Measurements from ENCODE around the gene KPNA3.
"Not testable (repeated sequence)": the region's sequence is repeated elsewhere in the genome, so short reads cannot be mapped to it uniquely, and the experiment has no call there.

KPNA3 gene

DNA sequence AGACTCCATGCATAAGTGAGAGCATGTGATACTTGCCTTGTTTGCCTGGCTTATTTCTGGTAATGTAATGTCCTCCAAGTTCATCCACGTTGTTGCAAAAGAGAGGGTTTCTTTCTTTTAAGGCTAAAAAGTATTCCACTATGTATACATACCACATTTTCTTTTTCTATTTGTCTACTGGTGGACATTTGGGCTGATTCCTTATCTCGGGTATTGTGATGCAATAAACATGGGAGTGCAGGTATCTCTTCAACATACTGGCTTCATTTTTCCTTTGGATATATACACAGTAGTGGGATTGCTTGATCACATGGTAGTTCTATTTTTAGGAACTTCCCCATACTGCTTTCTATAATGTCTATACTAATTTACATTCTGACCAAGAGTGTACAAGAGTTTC is 51.6 kb downstream of the KPNA3 start:
- no peak for DNase-seq

DNA sequence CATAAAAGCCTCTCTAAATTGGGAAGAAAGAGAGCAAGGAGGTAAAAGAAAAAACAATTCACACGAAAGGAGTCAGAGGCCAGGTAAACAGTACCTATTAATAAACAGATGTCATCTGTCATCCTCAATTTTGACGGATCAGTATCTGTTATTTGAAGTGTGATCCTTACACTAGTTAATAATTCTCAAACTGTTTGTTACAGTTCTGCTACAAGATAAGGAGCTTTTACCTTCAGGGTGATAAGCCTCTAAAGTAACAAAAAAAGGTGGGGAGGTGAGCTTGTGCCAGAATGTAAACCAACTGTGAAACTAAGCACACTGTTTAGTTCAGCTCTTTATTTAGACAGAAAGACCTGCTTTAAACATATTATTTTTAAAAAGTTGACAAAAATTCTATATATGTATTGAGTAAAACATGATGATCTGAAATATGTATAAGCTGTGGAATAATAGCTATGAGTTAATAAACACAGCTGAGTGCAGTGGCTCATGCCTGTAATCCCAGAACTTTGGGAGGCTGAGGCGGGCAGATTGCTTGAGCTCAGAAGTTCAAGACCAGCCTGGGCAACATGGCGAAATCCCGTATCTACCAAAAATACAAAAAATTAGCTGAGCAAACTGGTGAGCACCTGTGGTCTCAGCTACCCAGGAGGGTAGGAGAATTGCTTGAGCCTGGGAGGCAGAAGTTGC is 52.8 kb downstream of the KPNA3 start:
- DNase-seq: no peak

DNA sequence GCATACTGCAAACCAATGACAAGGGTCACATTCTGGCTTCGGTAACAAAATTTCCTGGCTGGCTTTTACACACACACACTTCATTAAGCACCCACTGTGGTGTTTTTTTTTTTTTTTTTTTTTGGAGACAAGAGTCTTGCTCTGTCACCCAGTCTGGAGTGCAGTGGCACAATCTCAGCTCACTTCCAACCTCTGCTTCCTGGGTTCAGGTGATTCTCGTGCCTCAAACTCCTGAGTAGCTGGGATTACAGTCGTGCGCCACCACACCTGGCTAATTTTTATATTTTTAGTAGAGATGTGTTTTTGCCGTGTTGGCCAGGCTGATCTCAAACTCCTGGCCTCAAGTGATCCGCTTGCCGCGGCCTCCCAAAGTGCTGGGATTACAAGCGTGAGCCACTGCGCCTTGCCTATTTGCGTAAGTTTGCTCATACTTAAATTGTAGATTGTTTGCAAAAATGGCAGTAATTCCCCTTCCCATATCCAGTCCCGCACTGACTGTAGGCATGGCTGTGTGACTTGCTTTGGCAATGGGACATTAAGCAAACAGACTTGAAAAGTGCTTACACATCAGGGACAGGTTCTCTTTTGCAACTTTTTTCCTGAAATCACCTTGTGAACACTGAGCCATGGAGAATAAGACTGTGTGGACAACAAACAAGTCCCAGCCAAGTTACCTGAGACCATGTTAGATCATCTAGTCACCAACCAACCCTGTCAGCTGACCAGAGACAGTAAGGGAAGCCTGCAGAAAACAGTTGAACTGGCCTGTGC is 59.1 kb downstream of the KPNA3 start:
- no peak for DNase-seq

DNA sequence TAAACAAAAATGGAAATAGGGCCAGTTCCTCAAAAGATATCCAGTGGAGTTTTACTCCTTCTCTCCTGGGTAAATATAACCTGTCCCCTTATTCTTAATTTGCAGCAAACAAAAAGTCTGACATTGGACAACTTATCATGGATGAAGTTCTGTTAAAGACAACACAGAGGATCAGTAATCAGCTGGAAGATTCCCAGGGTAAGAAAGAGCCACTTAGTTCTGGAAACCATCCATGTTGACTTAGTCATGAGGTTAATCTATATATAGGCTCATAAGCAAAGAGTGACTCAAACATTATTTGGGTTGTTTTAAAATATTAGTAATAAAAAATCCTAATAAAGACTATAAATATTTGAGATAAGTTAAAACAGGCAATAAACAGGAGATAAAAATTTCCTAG is 60.7 kb downstream of the KPNA3 start:
- no peak for DNase-seq

DNA sequence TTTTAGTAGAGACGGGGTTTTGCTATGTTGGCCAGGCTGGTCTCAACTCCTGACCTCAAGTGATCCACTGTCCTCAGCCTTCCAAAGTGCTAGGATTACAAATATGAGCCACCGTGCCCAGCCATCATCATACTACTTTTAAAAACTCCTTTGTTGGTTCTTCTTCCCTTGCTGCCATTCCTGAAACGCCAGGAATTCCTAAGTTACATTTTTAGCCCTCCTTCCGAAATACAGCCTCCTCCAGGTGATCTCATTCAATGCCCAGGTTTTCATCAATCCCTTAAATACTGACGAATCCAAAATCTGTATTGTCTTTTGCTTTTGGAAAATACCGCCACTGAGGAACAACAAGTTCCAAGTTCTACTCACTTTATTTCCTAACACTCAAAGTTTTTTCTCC is 75.9 kb downstream of the KPNA3 start:
- no peak for DNase-seq

DNA sequence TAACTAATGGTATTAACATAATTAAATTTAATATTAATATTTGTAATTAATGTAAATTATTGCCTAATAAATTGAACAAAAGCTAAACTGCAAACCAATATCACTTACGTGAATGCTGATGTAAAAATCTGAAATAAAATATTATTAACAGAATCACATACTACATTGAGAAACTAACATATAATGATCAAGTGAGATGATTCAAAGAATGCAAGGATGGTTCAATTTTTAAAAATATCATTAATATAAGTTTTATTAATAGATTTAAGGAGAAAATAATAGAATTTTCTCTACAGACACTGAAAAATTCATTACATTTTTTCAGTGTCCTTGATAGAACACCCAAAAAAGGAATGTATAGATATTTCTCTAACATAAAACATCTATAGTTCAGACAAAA is 77.7 kb downstream of the KPNA3 start:
- DNase-seq: no peak

DNA sequence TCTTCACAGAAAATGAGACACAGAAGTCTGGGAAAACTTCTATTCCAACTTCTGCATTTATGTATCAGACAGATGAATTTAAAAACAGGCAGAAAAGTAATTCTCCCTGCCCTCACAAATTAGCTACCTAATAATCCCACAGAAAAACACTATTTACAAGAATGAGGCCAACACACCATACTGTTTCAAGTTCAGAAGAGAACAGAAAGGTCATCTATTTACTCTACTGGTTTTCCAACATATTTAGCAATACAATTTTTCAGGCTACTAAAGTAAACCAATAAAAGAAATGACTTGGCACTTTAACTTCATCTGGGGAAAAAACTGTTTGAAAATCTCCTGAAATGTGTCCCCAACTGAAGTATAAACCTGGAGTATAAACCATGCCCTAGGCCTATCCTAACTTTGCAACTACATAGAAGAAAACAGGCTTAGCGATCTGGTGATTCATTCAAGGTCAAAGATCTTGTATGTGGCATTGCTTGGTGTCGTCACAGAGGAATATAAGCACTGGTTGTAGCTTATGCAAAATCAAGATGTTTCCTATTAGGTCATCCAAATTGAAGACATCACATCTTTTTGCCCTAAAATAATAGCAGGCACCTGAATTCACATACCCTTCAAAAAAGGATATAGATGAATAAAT is 81.1 kb downstream of the KPNA3 start:
- DNase-seq: no peak

DNA sequence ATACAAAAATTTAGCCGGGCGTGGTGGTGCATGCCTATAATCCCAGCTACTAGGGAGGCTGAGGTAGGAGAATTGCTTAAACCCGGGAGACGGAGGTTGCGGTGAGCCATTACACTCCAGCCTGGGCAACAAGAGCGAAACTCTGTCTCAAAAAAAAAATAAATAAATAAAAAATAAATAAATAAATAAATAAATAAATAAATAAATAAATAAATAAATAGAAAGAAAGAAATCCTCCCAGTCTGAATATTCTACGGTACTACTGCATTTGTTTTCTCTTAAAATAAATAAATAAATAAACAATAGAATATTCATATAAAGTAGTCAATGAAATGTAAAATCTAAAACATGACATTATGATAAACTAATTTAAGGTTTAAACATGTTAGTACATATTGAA is 88.2 kb downstream of the KPNA3 start:
- not testable (repeated sequence) for DNase-seq

DNA sequence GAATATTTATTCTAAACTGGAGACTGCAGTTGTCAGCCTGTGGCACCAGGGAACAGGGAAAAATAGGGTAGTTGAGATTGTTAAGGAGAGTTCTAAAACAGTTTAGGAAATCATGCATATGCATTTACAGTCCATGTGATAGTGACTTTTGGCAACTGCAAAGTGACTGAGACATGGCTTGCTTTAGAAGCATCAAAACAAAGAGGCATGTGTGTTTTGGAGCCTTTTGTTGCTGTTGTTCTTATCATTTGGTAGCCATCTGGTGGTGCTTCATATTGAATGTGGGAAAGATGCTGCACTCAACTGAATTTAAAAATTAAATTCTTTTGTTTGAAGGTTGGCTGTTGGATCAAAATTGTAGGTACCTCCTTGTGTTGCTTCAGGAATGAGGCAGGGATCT is 91.0 kb downstream of the KPNA3 start:
- no peak for DNase-seq

DNA sequence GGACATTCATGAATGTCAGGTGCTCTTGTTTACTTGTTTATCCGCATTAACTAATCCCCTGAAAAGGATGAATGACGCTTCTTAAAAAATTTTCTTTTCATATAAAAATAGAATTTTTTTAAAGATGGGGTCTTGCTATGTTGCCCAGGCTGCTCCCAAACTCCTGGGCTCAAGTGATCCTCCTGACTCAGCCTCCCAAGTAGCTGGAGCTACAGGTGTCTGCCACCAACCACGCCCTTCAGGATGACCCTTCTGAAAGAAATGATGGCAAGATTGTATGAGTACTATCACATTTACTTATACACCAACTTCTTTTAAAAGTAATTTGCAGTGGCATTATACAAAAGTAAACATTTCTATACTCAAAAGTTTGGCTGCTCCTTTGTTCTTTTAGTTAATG is 95.0 kb downstream of the KPNA3 start:
- no peak for DNase-seq

DNA sequence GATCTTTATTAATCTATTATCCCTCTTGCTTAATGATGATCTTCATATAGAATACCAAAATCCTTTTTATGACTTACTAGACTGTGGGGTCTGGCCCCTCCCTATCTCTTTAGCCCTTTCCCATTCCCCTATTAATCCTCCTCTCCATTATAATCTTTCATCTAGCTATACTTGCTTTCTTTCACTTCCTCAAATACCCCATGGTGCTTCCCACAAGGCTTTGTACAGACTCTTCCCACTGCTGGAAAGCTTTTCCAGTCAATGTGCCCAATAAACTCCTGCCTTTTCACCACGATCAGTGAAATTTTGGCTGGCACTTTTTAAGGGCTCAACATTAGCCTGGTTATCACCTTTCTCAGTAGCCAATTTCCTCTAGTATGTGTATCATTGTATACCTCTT is 98.0 kb downstream of the KPNA3 start:
- DNase-seq: no peak

DNA sequence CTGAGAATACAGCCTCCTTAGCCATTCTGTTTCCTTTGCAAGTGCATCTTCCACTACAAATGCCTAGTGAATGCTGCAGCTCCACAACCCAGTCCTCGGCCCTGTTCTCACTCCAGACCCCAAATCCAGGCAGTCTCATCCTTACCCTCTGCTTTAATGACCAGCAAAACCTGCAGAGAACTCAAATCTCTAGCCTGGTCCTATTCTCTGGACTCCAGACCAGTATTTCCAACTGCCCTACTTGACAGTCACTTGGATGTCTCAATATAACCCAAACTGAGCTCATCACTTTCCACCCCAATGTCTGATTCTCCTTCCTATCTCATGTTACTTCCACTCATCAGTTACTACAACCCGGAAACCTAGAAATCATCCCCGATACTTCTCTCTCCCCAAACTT is 98.6 kb downstream of the KPNA3 start:
- no peak for DNase-seq

DNA sequence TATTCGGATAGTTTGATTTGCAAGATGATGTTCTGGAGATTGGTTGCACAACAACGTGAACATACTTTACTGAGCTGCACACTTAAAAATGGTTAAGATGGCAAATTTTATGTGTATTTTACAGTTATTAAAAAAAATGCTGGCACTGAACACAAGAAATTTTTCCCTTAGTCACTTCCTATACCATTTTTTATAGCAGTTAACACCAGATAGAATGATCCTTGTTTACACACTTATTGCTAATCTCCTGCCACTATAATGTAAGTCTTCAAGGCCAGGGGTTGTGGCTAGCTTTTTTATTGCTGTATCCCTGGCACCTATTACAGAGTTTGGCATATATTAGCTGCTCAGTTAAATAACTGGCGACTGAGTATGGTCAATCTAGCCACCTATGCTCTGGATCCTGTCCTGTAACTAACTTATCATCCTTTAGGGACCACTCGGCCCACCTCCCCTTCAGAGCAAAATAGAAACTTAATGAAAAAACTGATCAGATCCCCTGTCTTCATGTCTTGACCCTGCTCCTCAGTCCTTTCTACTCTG is 99.2 kb downstream of the KPNA3 start:
- no peak for DNase-seq

DNA sequence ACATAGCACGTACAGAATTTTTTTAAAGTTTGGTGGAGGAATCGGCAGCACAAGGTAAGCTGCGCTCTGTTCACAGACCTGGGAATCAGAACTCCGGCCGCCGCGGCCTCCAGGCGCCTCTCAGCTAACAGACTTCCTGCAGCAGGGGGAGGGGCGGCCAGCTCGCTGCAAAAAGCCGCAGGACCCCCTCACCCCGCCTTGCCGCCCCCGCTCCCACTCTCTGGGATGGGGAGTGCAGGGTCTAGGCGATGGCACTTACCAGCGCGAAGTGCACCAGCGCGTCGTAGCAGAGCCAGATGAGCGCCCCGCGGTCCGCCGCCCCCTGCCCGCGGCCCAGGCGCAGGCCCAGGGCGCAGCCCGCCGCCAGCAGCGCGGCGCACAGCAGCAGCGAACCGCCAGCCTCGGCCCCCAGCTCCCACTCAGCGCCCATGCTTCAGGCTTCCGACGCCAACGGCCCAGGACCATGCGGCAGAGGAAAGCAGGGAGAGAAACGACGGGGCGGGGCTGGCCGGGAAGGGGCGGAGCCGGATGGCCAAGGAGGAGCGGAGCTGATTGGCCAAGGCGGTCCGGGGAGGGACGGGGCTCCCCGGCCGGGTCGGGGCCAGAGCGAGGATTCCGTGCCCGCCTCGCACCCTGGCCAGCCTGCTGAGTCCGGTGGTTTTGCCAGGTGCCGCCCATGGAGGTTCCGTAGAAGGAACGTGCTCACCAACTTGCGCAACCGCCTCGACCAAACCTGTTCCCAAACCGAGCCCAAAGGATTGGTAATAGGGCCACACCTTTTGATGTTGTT is 101.3 kb downstream of the KPNA3 start, which contains the start of gene EBPL:
TSS of gene EBPL (minus strand) at position 492 of the 790 bp plus-strand sequence. CDS start at position 430, 62 bp downstream.
- DNase-seq: peak; percentile 84

DNA sequence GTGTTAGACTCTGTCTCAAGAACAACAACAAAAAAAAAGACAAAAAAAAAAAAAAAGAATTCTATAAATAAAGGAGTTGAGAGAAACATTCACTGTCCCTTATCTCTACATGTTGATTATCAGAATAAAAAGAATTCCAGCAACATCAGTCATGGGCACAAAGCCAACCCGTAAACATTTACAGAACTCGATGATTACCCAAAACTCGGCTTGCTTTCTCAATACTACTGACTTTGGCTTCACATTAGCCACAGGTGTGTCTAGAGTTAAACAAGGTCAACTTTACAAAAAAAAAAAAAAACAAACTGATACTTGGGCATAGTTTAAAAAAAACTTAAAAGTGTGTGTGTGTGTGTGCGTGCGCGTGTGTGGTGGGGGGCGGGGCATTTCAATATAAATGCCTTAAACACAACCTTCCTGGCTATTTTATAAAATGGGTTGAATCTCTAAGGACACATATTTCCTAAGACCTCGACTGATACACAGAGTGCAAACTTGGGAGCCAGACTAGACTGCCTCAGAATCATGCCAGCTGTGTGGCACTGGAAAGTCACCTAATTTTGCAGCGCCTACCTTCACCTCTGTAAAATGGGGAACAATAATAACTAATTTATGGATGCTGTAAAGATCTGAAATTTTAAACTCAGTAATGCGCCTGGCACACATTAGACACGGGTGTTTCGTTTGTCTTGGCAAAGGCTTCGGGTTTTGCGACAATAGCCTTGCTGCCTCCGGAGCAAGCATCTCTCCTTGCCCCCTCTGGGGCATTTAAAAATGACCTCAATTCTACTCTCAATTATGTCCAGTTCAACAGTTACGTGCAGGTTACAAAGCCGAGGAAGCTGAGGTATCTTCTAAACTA is 102.1 kb downstream of the KPNA3 start:
- peak; percentile 43 for DNase-seq

DNA sequence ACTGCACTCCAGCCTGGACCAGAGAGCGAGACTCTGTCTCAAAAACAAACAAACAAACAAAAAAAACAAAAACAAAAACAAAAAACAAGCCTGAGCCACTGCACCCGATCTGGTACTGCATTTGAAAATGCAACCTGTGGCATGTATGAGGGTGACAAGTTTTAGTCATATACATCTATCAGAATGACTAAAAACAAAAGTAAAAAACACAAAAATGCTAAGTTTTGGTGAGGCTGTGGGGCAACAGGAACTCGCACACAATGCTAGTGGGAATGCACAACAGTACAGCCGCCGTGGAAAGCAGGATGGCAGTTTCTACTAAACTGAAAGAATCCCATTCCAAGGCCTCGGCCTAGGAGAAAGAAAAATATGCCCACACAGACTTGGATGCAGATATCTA is 109.0 kb downstream of the KPNA3 start:
- no peak for DNase-seq

DNA sequence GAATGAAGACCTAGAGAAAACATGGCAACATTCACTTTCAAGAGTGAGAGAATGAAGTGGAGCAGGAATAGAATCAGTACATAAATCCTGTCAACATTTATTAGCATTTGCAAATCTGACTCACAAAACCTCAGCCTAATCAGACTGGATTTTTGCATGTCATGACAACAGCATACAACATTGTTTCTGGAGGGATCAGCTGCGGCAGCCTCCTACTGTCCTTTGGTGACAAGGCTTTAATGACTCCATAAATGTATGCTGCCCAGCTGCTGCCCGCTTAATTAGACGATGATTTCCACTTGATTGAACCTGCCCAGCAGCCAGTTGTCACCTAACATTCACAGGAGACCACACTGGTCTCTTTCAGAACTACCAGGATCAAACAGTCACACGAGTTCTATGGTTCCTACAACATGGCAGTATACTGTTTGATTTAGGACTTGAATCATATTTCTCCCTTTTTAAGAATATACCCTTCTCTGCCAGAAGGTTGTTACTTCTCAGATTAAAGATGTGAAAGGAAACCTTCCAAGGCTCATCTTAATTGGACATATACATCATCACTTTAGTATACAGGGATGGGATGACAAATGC is 110.5 kb downstream of the KPNA3 start:
- DNase-seq: no peak

DNA sequence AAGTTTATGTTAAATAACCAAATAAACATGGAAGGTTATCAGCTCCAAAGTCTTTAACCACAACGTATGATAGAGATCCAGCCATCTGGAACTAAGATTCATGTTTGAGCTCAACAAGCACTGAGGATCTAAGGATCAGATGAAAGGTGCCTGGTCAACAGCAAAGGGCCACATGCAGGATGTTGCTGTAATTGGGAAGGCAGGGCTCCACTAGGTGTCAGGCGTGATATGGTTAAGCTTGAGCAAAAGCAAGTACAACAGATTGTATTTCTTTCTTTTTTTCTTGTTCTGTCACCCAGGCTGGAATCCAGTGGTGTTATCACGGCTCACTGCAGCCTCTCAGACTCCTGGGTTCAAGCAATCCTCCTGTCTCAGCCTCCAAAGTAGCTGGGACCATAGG is 113.2 kb downstream of the KPNA3 start:
- no peak for DNase-seq

DNA sequence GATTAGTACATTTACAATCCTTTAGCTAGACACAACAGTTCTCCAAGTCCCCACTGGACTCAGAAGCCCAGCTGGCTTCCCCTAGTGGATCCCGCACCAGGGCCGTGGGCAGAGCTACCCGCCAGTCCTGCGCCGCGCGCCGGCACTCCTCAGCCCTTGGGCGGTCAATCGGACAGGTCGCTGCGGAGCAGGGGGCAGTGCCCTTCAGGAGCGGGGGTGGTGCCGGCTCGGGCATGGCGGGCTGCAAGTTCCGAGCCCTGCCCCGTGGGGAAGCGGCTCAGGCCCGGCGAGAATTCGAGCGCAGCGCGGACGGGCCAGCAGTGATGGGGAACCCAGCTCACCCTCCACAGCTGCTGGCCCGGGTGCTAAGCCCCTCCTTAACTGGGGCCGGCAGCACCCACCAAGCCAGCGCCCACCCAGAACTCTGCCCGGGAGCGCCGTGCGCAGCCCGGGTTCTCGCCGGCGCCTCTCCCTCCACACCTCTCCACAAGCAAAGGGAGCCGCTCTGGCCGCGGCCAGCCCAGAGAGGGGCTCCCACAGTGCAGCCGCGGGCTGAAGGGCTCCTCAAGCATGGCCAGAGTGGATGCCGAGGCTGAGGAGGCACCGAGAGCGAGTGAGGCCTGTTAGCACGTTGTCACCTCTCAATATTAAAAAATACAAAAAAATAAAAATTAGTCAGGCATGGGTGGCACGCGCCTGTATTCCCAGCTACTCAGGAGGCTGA is 114.1 kb downstream of the KPNA3 start:
- DNase-seq: no peak

DNA sequence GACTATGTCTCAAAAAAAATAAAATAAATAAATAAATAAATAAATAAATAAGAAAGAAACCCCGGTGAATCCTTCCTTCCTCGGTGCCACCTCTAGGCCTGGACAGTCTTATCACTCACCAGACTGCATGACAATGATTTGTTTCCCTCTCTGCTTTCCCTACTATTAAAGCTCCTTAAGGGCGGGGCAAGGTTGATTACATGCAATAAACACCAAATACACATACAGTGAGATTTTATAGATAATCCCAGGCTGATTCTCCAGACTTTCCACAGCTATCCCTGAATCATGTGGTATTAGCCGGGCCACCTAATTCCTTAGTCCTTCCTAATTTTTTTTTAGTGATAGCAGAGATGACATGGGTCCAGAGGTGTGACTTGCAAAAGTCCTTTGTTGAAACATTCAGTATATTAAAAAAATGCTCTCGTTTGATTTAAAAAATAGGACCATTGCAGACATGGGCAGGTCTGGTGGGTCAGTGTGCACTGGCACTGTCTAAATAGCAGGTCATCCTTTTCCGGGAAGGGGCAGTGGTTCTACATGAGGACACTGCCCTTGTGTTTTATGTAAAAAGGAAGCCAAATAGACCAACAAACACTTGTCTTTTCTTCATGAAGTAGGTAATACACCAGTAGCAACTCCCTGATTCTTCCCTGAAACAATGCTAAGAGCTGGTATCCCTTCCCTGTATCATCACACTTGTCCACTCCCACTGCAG is 115.7 kb downstream of the KPNA3 start:
- no peak for DNase-seq
